CD4-positive, alpha-beta T cell treated with Interleukin-6 at 100 ng/mL for 8 hours (primary cell): ENCODE measurements around the gene UNC80.
"Not testable (repeated sequence)": the region's sequence is repeated elsewhere in the genome, so short reads cannot be mapped to it uniquely, and the experiment has no call there.

ENCODE experiments used
- DNase-seq: peaks from one replicate; pipeline ENCODE4 v3.0.0-alpha.2; 2020; ENCODE audit warnings: mixed read lengths, low spot score

UNC80 gene, protein sequence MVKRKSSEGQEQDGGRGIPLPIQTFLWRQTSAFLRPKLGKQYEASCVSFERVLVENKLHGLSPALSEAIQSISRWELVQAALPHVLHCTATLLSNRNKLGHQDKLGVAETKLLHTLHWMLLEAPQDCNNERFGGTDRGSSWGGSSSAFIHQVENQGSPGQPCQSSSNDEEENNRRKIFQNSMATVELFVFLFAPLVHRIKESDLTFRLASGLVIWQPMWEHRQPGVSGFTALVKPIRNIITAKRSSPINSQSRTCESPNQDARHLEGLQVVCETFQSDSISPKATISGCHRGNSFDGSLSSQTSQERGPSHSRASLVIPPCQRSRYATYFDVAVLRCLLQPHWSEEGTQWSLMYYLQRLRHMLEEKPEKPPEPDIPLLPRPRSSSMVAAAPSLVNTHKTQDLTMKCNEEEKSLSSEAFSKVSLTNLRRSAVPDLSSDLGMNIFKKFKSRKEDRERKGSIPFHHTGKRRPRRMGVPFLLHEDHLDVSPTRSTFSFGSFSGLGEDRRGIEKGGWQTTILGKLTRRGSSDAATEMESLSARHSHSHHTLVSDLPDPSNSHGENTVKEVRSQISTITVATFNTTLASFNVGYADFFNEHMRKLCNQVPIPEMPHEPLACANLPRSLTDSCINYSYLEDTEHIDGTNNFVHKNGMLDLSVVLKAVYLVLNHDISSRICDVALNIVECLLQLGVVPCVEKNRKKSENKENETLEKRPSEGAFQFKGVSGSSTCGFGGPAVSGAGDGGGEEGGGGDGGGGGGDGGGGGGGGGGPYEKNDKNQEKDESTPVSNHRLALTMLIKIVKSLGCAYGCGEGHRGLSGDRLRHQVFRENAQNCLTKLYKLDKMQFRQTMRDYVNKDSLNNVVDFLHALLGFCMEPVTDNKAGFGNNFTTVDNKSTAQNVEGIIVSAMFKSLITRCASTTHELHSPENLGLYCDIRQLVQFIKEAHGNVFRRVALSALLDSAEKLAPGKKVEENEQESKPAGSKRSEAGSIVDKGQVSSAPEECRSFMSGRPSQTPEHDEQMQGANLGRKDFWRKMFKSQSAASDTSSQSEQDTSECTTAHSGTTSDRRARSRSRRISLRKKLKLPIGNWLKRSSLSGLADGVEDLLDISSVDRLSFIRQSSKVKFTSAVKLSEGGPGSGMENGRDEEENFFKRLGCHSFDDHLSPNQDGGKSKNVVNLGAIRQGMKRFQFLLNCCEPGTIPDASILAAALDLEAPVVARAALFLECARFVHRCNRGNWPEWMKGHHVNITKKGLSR (N-terminal part only)

DNA sequence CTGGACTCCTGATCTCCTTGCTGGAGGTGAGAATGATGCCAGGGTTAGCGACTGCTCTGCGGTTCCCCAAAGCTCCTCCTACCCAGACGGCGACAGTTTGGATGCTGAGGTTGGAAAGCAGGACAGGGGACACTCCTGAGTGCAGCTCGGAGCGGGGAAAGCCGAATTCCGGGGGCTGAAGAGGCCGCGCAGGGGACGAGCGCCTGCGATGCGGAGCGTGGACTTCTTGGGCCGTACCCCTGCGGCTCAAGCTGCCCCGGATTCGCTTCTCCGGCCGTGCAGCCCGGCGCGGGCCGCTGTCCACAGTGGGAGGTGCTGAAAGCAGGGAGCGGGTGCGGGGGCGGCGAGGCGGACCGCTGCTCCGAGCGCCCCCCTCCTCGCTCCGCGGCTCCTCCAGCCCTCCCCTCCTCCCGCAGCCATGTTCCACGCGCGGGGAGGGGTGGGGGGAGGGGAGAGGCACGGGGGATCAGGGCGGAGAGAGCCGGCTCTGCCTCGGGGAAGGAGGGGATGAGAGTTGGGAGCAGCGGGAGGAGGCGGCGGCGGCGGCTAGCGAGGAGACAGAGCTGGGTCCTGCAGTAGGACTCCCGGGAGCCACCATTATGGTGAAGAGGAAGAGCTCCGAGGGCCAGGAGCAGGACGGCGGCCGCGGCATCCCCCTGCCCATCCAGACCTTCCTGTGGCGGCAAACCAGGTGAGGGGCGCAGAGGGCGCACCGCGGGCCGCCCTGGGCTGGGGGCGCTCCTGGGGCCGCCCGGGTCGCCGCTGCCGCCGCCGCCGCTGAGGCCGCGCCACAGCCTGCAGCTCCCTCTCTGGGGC is at the start of gene UNC80:
Gene UNC80, plus strand, starts transcription at position 359 of the 816 bp plus-strand sequence. Its CDS starts 241 bp downstream, at position 600.
- DNase-seq, result no peak

- DNase-seq, result no peak
These were observed 45.3 kb upstream of the UNC80 start for GRCh38 chr2:209726311-209726710.

DNA sequence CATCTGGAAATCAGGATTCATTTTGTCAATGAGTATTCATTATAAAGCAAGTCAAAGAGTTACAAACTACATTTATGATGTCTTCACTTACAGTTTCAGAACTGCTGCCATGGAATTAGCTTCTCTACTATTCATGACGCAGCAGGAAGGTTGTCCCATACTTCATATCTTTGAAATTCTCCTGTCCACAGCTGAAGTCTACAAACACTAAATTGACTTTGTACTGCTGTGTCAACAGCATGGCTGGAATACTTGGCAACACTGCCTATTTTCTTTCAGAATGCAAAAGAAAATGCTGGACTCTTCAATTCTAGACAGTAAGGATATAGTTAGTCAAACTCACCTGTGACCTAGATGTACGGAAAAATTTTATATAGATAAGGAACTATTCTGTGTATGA is 44.6 kb upstream of the UNC80 start:
- DNase-seq, result no peak

- no peak for DNase-seq
These were observed 36.8 kb upstream of the UNC80 start for GRCh38 chr2:209734805-209735204.

GRCh38 chr2:209741953-209742352 is 29.7 kb upstream of the UNC80 start:
- no peak for DNase-seq

DNA sequence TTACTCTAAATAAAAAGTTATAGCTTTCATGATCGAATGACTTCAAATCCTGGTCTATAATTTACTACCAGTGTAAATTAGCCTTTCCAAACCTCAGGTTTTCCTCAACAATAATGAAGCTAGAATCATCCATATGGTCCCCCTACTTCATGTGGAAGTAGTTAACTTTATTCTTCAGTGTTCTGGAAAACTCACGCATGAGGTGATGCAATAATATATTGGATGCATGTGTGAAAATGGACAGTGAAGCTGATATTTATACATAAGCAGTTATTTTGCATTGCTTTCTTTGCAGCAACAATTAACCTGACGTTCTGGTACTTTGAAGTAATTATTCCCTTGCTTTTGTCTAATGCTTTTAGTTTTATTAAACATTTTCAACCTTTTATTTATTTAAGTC is 18.6 kb upstream of the UNC80 start:
- no peak for DNase-seq

- DNase-seq, result no peak
These were observed 14.5 kb upstream of the UNC80 start for GRCh38 chr2:209757163-209757562.

DNA sequence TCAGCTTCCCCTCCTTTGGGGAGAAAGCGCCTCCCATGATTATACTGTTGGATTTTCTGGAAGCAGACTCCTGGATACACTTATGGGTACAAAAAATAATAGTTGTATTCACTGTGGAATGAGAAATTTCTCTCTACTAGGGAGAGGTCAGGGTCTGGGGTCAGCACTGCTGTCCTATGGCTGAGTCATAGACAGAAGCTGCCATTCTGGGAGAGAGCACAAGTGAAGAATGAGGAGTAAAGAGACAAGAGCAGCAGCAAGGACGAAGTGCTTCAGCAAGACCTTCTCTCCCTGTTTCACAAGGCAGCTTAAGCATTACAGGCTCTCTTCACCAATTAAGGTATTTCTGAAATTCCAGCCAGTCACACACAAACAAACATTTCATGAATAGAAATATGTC is 10.1 kb upstream of the UNC80 start:
- DNase-seq, result no peak

- DNase-seq, result no peak
These were observed 9.1 kb upstream of the UNC80 start for GRCh38 chr2:209762563-209762962.

GRCh38 chr2:209763106-209763505 is 8.5 kb upstream of the UNC80 start:
- no peak for DNase-seq

GRCh38 chr2:209766613-209767012 is 5.0 kb upstream of the UNC80 start:
- DNase-seq, result no peak

DNA sequence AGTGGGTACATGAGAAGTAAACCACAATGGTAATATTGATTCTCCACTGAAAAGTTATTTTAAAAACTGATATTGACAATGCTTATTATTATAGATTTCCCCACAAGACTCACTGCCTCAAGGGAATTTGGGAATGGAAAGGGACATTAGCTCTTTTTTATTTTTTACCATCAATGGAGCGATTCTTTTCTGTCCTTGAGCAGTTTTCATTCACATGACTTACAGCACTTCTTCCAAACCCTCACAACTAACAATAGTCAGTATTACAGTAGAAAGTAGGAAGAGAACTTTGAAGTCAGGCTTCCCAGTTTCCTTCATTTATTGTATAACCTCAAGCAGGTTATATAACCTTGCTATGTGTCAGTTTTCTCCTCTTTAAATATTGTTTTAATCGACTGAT is 4.3 kb upstream of the UNC80 start:
- no peak for DNase-seq

DNA sequence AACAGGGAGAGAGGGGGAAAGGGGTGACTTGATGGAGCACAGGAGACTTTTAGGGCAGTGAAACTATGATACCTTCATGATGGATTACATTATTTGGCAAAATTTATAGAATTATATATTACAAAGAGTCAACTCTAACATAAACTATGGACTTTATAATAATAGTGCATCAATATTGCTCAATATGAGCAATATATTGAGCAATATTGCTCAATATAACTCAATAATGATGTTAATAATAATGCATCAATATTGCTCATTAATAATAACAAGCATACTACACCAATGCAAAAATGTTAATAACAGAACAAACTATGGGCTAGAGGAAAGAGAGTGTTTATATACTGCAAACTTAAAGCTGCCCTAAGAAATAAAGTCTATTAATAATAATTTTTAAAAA is 3.1 kb upstream of the UNC80 start:
- no peak for DNase-seq

- DNase-seq, result no peak
These were observed 656 bp downstream of the UNC80 start for GRCh38 chr2:209772290-209772685.

- DNase-seq, result no peak
These were observed 1.7 kb downstream of the UNC80 start for GRCh38 chr2:209773377-209773776.

GRCh38 chr2:209787416-209787815 is 15.8 kb downstream of the UNC80 start:
- no peak for DNase-seq

DNA sequence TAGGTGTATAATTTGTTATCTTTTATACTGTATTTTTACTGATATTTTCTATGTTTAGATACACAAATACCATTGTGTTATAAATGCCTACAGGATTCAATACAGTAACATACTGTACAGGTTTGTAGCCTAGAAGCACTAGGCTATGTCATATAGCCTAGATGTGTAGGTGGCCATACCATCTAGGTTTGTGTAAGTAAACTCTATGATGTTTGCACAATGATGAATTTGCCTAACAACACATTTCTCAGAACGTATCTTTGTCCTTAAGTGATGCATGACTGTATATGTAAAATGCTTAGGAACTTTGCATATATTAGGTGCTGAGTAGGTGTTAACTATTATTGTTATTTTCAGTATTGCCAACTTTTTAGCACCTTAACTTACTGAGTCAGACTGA is 17.3 kb downstream of the UNC80 start:
- no peak for DNase-seq

- no peak for DNase-seq
These were observed 18.6 kb downstream of the UNC80 start for GRCh38 chr2:209790066-209790728.

GRCh38 chr2:209791151-209791550 is 19.5 kb downstream of the UNC80 start:
- no peak for DNase-seq

GRCh38 chr2:209795425-209795824 is 23.8 kb downstream of the UNC80 start:
- DNase-seq, result not testable (repeated sequence)

- no peak for DNase-seq
These were observed 33.7 kb downstream of the UNC80 start for GRCh38 chr2:209805351-209805750.
